ENCODE data around the gene NOL12.

Gene NOL12

GRCh38 chr22:37742376-37743171 is 56.4 kb downstream of the NOL12 start:
- Mint-ChIP-seq H3K36me3 (peaks cover 16% of the 10 kb centered on the region), H3K4me1 (peaks cover 26% of the 10 kb centered on the region), H3K27me3 (peaks cover 4% of the 10 kb centered on the region), H3K4me3 (no peak overlapping the region), H3K27ac (no peak overlapping the region), H3K9me3 (no peaks in the 10 kb centered on the region)
- CTCF ChIA-PET = no interaction called here
- no peak for DNase-seq
